ENCODE measurements around the gene SLC5A12. TPM values are rescaled to one million over a fixed set of nuclear protein-coding genes. Genes with fewer than 3 reads are reported as not detected.

The SLC5A12 gene, protein sequence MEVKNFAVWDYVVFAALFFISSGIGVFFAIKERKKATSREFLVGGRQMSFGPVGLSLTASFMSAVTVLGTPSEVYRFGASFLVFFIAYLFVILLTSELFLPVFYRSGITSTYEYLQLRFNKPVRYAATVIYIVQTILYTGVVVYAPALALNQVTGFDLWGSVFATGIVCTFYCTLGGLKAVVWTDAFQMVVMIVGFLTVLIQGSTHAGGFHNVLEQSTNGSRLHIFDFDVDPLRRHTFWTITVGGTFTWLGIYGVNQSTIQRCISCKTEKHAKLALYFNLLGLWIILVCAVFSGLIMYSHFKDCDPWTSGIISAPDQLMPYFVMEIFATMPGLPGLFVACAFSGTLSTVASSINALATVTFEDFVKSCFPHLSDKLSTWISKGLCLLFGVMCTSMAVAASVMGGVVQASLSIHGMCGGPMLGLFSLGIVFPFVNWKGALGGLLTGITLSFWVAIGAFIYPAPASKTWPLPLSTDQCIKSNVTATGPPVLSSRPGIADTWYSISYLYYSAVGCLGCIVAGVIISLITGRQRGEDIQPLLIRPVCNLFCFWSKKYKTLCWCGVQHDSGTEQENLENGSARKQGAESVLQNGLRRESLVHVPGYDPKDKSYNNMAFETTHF
- not detected for total RNA-seq

GRCh38 chr11:26721948-26722475 is at the start of gene SLC5A12:
Gene SLC5A12, minus strand, starts transcription at chr11:26722060. Its CDS starts 346 bp downstream, at chr11:26721714.
- POLR2A ChIA-PET, result no interaction called here
- CTCF ChIA-PET, result no interaction called here

DNA sequence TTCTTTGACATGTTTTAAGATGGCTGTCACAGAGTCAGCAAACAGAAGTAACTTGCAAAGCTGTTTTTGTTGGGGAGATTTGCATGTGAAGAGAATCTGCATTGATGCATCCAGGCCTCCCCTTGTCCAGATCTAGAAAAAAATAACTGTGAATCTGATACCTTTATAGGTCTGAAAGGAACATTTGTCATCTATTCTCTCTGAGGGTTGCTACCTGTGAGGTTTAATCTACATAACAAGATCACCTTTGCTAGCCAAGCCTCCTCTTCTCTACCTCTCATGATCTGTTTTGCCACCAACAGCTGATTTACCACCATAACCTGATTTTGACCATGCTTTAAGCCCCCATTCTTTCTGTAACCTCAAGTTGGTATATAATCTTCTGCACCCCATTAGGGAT is 47.2 kb upstream of the SLC5A12 start:
- POLR2A ChIA-PET, result no interaction called here
- CTCF ChIA-PET, result no interaction called here

DNA sequence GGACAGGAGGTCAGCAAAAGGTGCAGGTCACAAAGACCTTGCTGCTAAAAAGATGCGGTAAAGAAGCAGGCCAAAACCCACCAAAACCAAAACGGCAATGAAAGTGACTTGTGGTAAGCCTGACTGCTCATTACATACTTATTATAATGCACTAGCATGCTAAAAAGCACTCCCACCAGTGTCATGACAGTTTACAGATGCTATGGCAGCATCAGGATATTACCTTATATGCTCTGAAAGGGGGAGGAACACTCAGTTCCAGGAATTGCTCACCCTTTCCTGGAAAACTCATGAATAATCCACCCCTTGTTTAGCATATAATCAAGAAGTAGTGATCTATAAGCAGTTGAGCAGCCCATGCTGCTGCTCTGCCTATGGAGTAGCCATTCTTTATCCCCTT is 45.2 kb upstream of the SLC5A12 start:
- ChIA-PET CTCF (no interaction called here), POLR2A (no interaction called here)

DNA sequence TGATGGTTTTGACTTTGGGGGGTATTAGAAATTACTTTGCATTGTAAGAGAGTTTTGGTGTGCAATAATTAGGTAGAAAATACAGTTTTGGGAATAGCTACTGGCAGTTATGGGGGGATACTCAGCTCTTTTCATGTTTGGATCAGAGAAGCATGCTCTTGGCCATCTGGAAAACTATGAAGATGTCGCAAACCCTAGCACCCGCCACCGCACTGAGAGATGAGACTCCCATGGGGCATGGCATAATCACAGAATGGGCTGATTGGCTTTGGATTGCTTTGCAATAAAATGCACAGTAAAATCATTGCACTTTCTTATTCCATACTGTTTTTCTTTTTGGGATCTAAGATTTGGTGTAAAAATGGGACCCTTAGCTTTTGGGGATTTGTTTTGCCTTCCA is 43.5 kb upstream of the SLC5A12 start:
- ChIA-PET POLR2A (no interaction called here), CTCF (no interaction called here)

DNA sequence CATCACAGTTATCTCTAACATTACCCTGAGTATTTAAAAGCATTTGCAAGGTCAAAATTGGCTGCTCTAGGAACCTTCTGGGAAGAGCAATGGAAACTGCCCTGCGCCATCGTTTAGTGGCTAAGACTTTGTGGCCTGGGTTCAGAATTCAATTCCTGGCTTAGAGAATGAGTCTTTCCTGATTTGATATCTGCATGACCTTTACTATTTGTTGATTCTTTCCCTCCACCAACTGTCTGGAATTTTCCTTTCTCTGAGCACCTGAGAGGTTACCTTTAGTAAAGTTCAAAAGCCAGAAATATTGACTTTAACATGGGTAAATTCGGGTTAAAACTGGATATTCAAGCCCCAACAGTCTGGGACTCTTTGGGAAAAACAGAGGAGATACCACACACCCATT is 43.0 kb upstream of the SLC5A12 start:
- CTCF ChIA-PET, result no interaction called here
- POLR2A ChIA-PET, result no interaction called here

DNA sequence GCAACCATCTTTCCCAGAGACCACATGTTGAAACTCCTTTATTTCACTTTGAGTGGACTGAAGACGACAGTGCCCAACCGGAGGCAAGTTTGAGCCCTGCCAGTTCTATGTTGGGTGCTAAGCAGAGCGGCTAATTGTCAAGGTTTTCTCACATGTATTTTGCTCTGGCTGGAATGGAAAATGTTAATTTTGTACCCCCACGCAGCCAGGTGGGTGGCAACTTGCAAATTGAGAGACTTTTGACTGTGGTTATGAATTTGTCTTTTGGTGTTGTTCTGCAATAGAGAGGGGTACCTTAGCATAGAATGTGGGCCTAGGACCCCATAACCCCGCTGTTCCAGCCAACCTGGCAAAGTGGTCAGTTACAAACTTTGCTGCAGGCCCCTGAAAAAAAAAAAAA is 42.5 kb upstream of the SLC5A12 start:
- ChIA-PET POLR2A (no interaction called here), CTCF (no interaction called here)

DNA sequence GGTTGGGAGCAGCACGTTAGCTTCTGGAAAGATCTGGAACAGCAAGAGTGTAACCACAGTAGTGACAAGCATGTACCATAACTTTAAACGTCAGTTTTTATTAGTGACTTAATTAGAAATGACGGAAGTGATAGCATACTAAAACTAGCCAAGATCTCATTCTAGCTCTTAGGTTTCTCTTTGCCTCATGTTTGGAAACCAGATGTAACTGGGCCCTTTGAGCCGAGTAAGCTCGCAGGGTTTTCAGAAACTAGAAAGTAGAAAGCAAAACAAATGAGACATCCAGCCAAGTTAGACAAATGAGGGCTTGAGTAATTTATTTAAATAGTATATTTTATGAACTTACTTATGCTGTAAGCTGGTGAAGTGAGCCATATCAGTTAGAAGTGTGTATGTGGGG is 40.2 kb upstream of the SLC5A12 start:
- ChIA-PET CTCF (no interaction called here), POLR2A (no interaction called here)

DNA sequence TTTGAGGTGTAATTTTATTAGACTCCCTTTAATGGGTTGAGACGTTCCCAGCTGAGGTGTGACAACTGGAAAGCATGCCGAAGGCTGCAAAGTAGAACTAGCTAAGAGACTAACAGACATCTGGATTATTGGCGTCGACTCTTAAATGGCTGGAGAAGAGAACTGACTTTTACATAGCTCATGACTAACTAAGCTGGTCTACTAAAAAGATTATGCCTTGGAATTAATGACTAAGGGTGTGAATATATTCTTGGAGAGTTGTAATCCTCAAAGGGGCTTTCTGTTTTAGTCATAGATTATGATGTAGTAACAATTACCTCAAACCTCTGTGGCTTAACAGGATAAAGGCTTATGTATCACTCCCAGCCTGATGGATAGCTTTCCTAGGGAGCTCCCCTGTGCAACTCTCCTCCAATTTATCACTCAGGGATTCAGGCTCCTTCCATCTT is 39.5 kb upstream of the SLC5A12 start:
- POLR2A ChIA-PET, result no interaction called here
- CTCF ChIA-PET, result no interaction called here

- CTCF ChIA-PET, result no interaction called here
- POLR2A ChIA-PET, result no interaction called here
Measured at GRCh38 chr11:26757995-26758394, 36.1 kb upstream of the SLC5A12 start.

DNA sequence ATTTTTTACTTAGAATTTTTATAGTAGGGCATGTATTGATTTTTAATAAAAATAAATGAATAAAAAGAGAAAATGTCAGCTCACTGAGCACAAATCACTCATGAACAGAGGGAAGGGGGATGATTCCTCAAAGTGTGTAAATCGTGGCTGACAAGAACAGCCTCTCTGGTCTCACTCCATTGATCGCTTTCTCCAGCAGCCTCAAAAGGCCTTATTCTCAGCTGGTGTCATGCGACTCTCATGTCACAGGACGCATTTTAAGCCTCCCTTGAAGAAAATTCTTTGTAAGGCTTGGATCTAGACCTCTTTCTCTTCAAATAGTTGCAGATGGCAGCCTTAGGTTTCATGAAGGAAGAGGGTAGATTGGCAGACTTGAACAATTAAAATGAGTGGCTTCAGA is 33.9 kb upstream of the SLC5A12 start:
- CTCF ChIA-PET, result no interaction called here

GRCh38 chr11:26753723-26754504 is 32.1 kb upstream of the SLC5A12 start:
- CTCF ChIA-PET, result no interaction called here

More for the DNA sequence above, 33.9 kb upstream of the SLC5A12 start:
- POLR2A ChIA-PET, result no interaction called here

DNA sequence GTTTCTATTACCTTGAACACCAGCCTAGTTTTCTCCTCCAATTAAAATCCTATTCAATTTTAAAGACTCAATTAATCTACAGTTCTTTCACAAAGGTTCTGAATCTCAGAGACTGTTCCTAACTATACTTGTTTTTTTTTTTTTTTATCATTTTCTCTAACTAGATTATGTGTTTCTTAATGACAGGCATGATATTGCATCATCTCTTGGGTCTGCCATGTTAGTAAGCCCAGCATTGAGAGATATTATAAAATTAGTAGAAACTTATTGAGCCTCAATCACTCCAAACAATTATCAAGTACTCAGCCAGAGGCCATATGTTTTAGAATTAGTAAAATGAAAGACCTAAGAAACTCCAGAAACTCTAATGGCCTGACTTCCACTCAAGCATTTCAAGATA is 28.1 kb upstream of the SLC5A12 start:
- POLR2A ChIA-PET, result no interaction called here
- CTCF ChIA-PET, result no interaction called here

More at GRCh38 chr11:26753723-26754504, 32.1 kb upstream of the SLC5A12 start:
- POLR2A ChIA-PET, result no interaction called here

- POLR2A ChIA-PET, result no interaction called here
- CTCF ChIA-PET, result no interaction called here
Measured at GRCh38 chr11:26743622-26744021, 21.8 kb upstream of the SLC5A12 start.

DNA sequence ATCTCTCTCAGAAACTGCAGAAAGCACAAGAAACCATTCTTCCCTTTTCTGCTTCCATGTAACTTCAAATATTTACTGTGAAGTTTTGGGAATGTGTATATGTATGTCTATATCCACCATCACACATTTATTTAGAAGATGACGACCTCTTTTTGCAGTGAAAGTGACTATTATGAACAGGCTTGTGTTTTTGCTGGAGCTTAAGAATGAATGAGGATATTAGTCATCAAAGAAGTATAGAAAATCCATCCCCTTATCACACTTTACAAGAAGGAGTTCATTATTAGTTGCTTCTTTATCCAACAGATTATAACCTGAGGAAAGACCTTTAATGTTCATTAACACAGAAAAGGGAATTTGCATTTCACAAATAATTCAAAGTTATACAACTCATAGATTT is 21.1 kb upstream of the SLC5A12 start:
- ChIA-PET POLR2A (no interaction called here), CTCF (no interaction called here)

GRCh38 chr11:26741036-26741435 is 19.2 kb upstream of the SLC5A12 start:
- POLR2A ChIA-PET, result no interaction called here
- CTCF ChIA-PET, result no interaction called here

DNA sequence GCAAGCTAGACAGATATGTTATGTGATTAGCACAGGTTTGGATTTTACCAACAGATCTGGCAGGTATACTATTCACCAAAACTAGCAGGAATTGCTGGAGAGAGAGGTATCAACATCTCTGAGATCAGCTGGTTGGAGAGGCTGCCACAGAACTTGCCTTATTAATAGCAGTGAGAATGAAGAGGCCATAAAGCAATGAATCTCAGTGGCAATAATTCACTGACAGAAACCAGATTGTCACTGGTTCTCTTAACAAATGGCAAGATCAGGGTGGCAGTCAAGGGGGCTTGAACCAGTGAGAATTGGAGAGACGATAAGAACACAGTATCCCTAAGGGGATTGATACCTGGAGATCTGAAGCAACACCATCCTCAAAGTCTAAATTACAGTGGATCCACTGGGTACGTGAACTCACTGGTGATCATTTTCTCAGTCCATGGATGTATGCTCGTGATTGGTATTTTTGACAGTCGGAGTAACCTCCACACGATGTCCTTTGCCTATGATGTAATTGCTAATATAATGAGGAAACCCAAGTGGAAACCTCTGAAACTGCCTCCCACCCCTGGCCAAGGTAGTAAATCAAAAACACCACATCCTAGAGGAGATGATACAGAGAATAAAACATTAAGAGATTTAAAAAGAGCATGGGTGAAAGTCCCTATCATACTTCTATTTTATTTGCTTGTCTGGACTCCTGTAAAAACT is 17.7 kb upstream of the SLC5A12 start:
- CTCF ChIA-PET, result no interaction called here
- POLR2A ChIA-PET, result no interaction called here

DNA sequence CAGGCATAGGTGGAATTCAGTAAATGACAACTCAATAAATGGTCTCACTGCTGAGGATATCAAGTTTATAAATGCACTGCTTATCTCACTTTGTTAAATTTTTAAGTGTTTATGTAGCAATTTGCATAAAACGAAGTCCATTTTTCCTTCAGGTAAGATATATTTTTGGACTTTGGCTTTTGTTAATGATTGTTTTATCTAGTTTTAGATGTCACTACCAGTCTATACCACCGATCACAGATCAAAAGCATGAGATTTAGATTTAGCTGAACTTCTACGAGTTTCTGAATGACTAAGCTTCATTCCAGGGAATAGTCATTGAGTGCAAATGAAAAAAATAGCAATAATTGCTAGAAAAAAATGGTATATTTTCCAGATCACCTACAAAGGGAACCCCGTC is 12.8 kb upstream of the SLC5A12 start:
- ChIA-PET POLR2A (no interaction called here), CTCF (no interaction called here)

DNA sequence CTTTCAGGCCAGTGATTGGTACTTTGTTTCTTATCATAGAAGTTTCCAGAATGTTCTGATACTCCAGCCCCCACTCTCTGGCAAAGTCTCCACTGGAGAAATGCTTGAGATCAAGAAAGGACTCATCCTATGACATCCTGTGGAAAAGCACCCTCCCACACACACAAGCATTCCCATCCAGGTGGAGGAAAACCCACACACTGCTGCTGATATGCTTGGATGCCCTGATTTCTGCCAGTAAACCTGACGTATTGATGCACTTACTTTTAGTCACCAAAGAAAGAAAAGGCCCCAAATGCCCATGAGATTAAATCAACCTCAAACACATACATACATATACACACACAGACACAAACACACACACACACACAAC is 9.2 kb upstream of the SLC5A12 start:
- POLR2A ChIA-PET, result no interaction called here
- CTCF ChIA-PET, result no interaction called here

- ChIA-PET POLR2A (no interaction called here), CTCF (no interaction called here)
Measured at GRCh38 chr11:26730414-26731083, 8.7 kb upstream of the SLC5A12 start.

DNA sequence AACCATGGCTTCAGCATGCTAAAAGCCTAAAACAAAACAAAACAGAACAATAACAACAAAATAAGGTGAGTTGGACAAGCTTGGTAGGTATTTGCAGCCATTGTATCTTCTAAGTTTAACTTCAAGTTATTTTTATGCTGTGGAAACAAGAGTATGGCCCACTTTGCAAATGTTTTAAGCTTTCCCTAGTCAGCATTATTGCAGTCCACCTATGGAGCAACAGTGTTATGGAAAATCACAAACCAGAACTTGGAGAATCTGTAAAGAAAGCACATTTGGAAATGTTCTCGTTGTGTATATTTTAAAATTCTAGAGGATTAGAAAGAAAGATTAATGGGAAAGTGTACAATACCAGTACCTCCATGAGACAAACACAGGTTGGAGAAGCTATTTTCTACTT is 7.4 kb upstream of the SLC5A12 start:
- POLR2A ChIA-PET, result no interaction called here
- CTCF ChIA-PET, result no interaction called here

Measured in activated CD8-positive, alpha-beta memory T cell treated with anti-CD3 and anti-CD28 coated beads for 36 hours (primary cell).